GM19452 (cell line): ENCODE data around the gene C1QA.

Experiments
- ATAC-seq: cut with Tn5 transposase; IDR thresholded peaks from one replicate; pipeline ENCODE4 v1.9.1; 2021; ENCODE audit not compliant: unreplicated experiment

The C1QA gene

GRCh38 chr1:22636353-22636752 lies at the start of gene C1QA:
C1QA (plus strand) TSS chr1:22636628; CDS start chr1:22637617, 989 bp downstream.
- ATAC-seq = no peak

- no peak for ATAC-seq
Observed at GRCh38 chr1:22587247-22587646, 49.2 kb upstream of the C1QA start.

DNA sequence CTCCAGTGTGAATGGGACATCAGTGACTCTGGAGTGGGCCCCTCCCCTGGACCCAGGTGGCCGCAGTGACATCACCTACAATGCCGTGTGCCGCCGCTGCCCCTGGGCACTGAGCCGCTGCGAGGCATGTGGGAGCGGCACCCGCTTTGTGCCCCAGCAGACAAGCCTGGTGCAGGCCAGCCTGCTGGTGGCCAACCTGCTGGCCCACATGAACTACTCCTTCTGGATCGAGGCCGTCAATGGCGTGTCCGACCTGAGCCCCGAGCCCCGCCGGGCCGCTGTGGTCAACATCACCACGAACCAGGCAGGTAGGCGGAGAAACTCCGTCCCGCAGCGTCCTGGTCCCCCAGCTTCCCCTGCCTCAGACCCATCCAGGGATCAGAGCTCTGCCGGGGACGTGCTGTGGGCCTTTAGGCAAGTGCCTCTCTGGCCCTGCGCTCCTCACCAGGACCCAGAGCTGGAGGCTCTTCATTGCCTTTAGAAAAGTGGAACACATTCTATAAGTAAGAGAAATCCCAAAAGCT lies 47.5 kb upstream of the C1QA start:
- no peak for ATAC-seq

GRCh38 chr1:22591576-22591975 lies 44.9 kb upstream of the C1QA start:
- no peak for ATAC-seq

DNA sequence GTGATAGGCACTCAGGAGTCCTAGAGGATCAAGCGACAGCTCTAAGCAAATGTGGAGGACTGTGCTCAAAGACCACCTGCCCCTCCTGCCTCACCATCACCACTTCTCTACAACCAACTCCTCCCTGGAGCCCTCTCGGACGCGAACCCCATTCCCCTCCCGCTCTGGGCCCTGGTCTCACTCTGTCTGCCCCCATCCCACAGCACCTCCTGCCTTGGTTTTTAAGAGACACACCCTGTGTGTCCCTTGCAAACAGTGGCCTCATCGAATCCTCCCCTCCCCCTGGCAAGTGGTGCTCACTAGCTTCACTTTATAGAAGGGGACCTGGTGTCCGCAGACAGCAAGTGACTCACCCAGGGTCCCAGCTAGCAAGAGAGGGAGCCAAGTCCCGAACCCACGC lies 44.4 kb upstream of the C1QA start:
- ATAC-seq = no peak

- ATAC-seq = no peak
Observed at GRCh38 chr1:22592919-22593790, 43.3 kb upstream of the C1QA start.

GRCh38 chr1:22594396-22594795 lies 42.0 kb upstream of the C1QA start:
- ATAC-seq = no peak

GRCh38 chr1:22595108-22595507 lies 41.3 kb upstream of the C1QA start:
- ATAC-seq = no peak

GRCh38 chr1:22597301-22597965 lies 39.0 kb upstream of the C1QA start:
- no peak for ATAC-seq

GRCh38 chr1:22597996-22598395 lies 38.4 kb upstream of the C1QA start:
- no peak for ATAC-seq

GRCh38 chr1:22598736-22599135 lies 37.7 kb upstream of the C1QA start:
- ATAC-seq = no peak

- no peak for ATAC-seq
Observed at GRCh38 chr1:22600071-22600816, 36.2 kb upstream of the C1QA start.

DNA sequence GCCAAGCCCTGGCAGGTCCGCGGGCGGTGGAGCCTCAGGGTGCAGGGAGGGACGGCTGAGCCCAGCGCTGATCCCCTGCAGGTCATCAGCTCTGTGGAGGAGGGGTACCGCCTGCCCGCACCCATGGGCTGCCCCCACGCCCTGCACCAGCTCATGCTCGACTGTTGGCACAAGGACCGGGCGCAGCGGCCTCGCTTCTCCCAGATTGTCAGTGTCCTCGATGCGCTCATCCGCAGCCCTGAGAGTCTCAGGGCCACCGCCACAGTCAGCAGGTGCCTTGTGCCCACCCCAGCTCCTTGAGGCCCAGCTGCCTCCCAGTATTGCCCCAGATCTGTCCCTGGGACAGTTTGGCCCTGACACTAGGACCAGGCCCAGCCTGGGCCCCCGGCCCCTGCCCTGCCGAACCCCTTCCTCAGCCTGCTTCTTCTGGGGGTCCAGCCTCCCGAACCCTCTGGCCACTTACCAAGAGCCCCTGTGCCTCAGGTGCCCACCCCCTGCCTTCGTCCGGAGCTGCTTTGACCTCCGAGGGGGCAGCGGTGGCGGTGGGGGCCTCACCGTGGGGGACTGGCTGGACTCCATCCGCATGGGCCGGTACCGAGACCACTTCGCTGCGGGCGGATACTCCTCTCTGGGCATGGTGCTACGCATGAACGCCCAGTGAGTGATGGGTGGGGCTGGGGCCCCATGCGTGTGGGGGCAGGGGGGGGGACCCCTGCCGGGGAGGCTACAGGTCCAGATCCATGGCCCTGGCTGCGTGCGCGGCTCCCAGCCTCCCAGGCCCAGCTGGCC lies 35.4 kb upstream of the C1QA start:
- no peak for ATAC-seq

DNA sequence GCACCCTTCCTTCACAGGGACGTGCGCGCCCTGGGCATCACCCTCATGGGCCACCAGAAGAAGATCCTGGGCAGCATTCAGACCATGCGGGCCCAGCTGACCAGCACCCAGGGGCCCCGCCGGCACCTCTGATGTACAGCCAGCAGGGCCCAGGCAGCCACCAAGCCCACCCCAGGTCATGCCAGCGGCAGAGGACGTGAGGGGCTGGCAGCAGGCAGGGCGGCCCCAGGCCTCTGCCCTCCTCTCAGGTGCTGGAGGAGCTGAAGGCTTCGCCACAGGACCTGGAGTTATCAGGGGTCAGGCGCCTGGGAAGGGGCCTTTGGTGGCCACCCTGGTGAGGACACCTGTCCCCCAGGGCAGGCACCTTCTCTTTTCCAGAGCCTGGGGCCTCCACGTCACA lies 34.8 kb upstream of the C1QA start:
- ATAC-seq = no peak

- ATAC-seq = no peak
Observed at GRCh38 chr1:22602060-22602740, 34.2 kb upstream of the C1QA start.

- no peak for ATAC-seq
Observed at GRCh38 chr1:22606161-22606560, 30.3 kb upstream of the C1QA start.

DNA sequence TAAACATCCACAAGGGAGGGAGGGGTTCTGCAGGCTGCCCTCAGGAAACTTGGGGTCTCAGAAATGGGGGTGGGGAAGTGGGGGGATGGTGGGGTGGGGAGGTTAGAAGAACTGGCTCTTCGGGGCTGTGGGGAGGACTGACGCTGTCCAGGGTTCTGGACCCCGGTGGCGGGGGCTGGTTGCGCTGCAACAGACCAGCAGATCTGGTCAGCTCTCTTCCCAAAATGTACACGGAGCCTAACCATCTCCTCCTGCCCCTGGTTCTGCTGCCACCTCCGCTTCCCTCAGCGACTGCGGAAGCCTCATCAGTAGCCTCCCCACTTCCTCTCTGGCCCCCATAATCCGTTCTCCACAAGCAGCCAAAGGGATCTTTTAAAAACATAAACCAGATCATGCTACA lies 29.3 kb upstream of the C1QA start:
- ATAC-seq = no peak

- no peak for ATAC-seq
Observed at GRCh38 chr1:22608361-22608760, 28.1 kb upstream of the C1QA start.

DNA sequence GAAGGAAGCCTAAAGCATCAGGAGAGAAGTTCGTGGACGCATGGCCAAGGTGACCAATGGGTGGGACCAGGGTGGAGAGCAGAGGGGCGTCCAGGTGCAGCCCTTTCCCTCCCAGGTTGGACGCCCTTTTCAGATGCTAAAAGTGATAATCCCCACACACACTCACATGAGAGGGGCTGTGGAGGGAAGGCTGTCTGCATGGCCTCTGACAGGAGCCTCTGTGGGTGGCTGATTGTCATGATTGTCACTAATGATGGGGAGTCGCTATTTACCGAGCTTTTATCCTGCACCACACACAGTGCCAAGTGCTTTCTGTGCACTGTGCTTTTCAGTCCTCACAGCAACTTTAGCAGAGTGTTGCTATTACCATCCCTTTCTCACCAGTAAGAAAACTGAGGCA lies 27.1 kb upstream of the C1QA start:
- ATAC-seq = no peak

- ATAC-seq = no peak
Observed at GRCh38 chr1:22611530-22611947, 24.9 kb upstream of the C1QA start.
